DMS153 (cell line): ENCODE data around the gene MSANTD4.
"Not testable (repeated sequence)": the region's sequence is repeated elsewhere in the genome, so short reads cannot be mapped to it uniquely, and the experiment has no call there.

ENCODE experiments used
- DNase-seq: peaks from one replicate; lab custom pipeline; 2025; lab: John Stamatoyannopoulos, UW

MSANTD4 gene

GRCh38 chr11:106021967-106022794 is at the start of gene MSANTD4:
Gene MSANTD4, minus strand, starts transcription at chr11:106022240. Its CDS starts 11,323 bp downstream, at chr11:106010917.
- DNase-seq = peak; percentile 99

GRCh38 chr11:106070606-106071005 is 48.6 kb upstream of the MSANTD4 start:
- no peak for DNase-seq

GRCh38 chr11:106063009-106063408 is 41.0 kb upstream of the MSANTD4 start:
- DNase-seq = no peak

- DNase-seq = no peak
Observed at GRCh38 chr11:106061954-106062949, 40.2 kb upstream of the MSANTD4 start.

GRCh38 chr11:106061249-106061784 is 39.3 kb upstream of the MSANTD4 start:
- no peak for DNase-seq

GRCh38 chr11:106059617-106060016 is 37.6 kb upstream of the MSANTD4 start:
- DNase-seq = no peak

GRCh38 chr11:106058377-106058776 is 36.3 kb upstream of the MSANTD4 start:
- DNase-seq = not testable (repeated sequence)

GRCh38 chr11:106051103-106051502 is 29.1 kb upstream of the MSANTD4 start:
- no peak for DNase-seq

- DNase-seq = no peak
Observed at GRCh38 chr11:106049727-106050476, 27.9 kb upstream of the MSANTD4 start.

GRCh38 chr11:106047631-106048030 is 25.6 kb upstream of the MSANTD4 start:
- no peak for DNase-seq

- no peak for DNase-seq
Observed at GRCh38 chr11:106043540-106043939, 21.5 kb upstream of the MSANTD4 start.

- no peak for DNase-seq
Observed at GRCh38 chr11:106032861-106033260, 10.8 kb upstream of the MSANTD4 start.

GRCh38 chr11:106031936-106032335 is 9.9 kb upstream of the MSANTD4 start:
- DNase-seq = no peak

- no peak for DNase-seq
Observed at GRCh38 chr11:106031202-106031810, 9.3 kb upstream of the MSANTD4 start.

GRCh38 chr11:106030609-106031008 is 8.6 kb upstream of the MSANTD4 start:
- no peak for DNase-seq

GRCh38 chr11:106022795-106023275 is 795 bp upstream of the MSANTD4 start:
- no peak for DNase-seq

- DNase-seq = no peak
Observed at GRCh38 chr11:106021181-106021966, 666 bp downstream of the MSANTD4 start.

GRCh38 chr11:106017093-106017492 is 4.9 kb downstream of the MSANTD4 start:
- no peak for DNase-seq

- no peak for DNase-seq
Observed at GRCh38 chr11:106015066-106015465, 7.0 kb downstream of the MSANTD4 start.

- DNase-seq = no peak
Observed at GRCh38 chr11:106014620-106015019, 7.4 kb downstream of the MSANTD4 start.
